Mesothelial cell of epicardium (in vitro differentiated cells): Measurements from ENCODE around the gene TMIE. TPM values are rescaled to one million over a fixed set of nuclear protein-coding genes. Genes with fewer than 3 reads are reported as not detected.

ENCODE experiments used
- DNase-seq, 2 experiments: peaks; one replicate each; pipeline ENCODE4 v3.0.0; 2021; ENCODE audit warnings: low spot score in 2 of 2; ENCODE audit not compliant: unreplicated experiment in 2 of 2
- H3K27ac Mint-ChIP-seq: 2 replicates; pipeline ENCODE4 v1.8.0; 2021; ENCODE audit warnings: mixed read lengths
- H3K27me3 Mint-ChIP-seq: 2 replicates; pipeline ENCODE4 v1.8.0; 2021; ENCODE audit warnings: low read depth, mixed read lengths
- H3K36me3 Mint-ChIP-seq: 2 replicates; pipeline ENCODE4 v1.8.0; 2021; ENCODE audit warnings: mixed read lengths
- H3K4me1 Mint-ChIP-seq: 2 replicates; pipeline ENCODE4 v1.8.0; 2021; ENCODE audit warnings: mixed read lengths
- H3K4me3 Mint-ChIP-seq: 2 replicates; pipeline ENCODE4 v1.8.0; 2021; ENCODE audit warnings: mild to moderate bottlenecking, moderate library complexity, mixed read lengths
- H3K9me3 Mint-ChIP-seq: 2 replicates; pipeline ENCODE4 v1.8.0; 2021; ENCODE audit warnings: mixed read lengths
- total RNA-seq: library from RNA; stranded (reverse); gene quantifications from 3 replicates; pipeline ENCODE4 v1.2.1, GENCODE V29; 2021
- TF ChIP-seq, protein P1 (sequence below): fragments of 200-600 bp; sonication (generic); IDR thresholded peaks from one replicate; pipeline ENCODE4 v1.5.0; 2021; ENCODE audit warnings: antibody characterized with exemption; ENCODE audit not compliant: unreplicated experiment

TMIE gene
- total RNA-seq, 1 donor from 2014 or later = 0.54 TPM

DNA sequence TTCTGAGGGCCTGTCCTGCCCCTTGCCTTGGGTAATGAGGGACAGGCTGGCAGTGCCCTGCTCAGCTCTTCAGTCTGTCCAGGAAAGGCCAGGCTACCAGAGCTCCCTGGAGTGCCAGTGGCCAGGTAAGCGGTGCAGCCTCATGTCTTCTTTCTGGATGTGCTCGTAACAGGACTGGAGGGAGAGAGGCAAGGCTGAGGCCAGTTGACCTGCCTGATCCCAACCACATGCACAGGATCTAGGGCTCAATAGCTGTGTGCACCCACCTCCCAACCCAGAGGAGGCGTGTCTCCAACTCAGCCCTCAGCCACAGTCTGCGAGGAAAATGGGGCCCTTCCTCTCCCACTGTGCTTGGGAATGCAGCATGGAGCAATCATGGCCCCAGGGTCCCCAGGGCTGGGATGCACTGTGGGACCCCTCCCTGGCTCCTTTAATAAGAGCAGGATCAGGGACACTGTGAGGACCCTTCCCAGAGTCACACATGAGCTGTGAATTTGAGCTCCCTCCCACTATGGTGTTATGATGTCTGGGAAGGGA lies 30.2 kb upstream of the TMIE start:
- TF ChIP-seq, protein P1, sequence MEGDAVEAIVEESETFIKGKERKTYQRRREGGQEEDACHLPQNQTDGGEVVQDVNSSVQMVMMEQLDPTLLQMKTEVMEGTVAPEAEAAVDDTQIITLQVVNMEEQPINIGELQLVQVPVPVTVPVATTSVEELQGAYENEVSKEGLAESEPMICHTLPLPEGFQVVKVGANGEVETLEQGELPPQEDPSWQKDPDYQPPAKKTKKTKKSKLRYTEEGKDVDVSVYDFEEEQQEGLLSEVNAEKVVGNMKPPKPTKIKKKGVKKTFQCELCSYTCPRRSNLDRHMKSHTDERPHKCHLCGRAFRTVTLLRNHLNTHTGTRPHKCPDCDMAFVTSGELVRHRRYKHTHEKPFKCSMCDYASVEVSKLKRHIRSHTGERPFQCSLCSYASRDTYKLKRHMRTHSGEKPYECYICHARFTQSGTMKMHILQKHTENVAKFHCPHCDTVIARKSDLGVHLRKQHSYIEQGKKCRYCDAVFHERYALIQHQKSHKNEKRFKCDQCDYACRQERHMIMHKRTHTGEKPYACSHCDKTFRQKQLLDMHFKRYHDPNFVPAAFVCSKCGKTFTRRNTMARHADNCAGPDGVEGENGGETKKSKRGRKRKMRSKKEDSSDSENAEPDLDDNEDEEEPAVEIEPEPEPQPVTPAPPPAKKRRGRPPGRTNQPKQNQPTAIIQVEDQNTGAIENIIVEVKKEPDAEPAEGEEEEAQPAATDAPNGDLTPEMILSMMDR = no peak
- H3K4me1 Mint-ChIP-seq = no peaks in the 10 kb centered on the region
- H3K27ac Mint-ChIP-seq = no peak overlapping the region
- peak; percentile 6 to 26 for DNase-seq
- no peaks in the 10 kb centered on the region for H3K27me3 Mint-ChIP-seq
- H3K36me3 Mint-ChIP-seq = no peaks in the 10 kb centered on the region
- no peaks in the 10 kb centered on the region for H3K9me3 Mint-ChIP-seq
- H3K4me3 Mint-ChIP-seq = no peak overlapping the region

GRCh38 chr3:46671541-46672348 lies 29.4 kb upstream of the TMIE start:
- Mint-ChIP-seq H3K27ac (no peak overlapping the region), H3K4me3 (no peak overlapping the region), H3K36me3 (no peaks in the 10 kb centered on the region), H3K9me3 (no peaks in the 10 kb centered on the region), H3K4me1 (no peaks in the 10 kb centered on the region), H3K27me3 (no peaks in the 10 kb centered on the region)
- DNase-seq = peak in 1 of 2 experiments; percentile 15
- TF ChIP-seq, protein P1 = no peak

- H3K4me1 Mint-ChIP-seq = no peaks in the 10 kb centered on the region
- no peaks in the 10 kb centered on the region for H3K36me3 Mint-ChIP-seq
- TF ChIP-seq, protein P1 = no peak
- no peak overlapping the region for H3K4me3 Mint-ChIP-seq
- no peak overlapping the region for H3K27ac Mint-ChIP-seq
- DNase-seq = no peak
- H3K27me3 Mint-ChIP-seq = no peaks in the 10 kb centered on the region
- no peaks in the 10 kb centered on the region for H3K9me3 Mint-ChIP-seq
Measured at GRCh38 chr3:46672349-46672695, 28.9 kb upstream of the TMIE start.

DNA sequence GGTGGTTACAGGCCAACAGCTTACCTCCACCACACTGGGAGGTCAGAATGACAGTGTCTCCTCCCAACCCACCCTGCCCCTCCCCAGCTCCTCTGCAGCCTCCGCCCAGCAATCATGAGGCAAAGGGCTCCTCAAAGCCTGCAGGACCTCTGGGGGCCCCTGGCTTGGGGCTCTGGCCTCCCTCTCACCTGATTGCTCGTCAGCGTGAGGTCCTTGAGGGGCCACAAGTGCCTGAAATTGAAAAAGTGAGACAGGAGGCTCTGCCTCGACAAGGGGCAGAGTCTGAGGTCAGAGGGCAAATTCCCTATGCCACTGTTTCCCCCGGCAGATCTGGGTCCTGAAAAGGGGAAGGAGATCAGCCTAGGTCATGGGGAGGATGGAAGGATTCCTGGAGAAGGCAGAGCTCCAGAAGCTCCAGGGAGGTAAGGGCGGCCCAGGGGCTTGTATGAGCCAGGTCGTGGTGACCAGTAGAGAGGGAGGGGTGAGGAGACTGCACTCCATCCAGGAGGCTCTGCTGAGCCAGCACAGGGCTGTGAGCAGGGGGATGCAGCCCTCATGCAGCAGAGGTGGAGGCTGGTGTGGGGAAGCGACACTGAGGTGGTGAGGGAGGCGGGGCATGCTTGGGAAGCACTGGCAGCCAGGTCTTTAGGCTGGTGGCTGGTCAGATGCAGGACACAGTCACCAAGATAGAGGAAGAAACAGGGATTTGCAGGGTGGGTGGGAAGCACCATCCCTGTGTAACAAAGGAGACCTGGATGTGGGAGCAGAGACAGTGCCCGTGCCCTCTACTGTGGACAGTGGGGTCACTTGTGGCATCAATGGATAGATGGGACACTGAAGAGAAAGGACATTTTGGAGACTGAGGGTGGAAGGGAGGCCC lies 27.8 kb upstream of the TMIE start:
- no peaks in the 10 kb centered on the region for H3K36me3 Mint-ChIP-seq
- no peaks in the 10 kb centered on the region for H3K4me1 Mint-ChIP-seq
- no peaks in the 10 kb centered on the region for H3K27me3 Mint-ChIP-seq
- DNase-seq = peak in 1 of 2 experiments; percentile 5
- TF ChIP-seq, protein P1 = no peak
- H3K4me3 Mint-ChIP-seq = no peak overlapping the region
- H3K9me3 Mint-ChIP-seq = no peaks in the 10 kb centered on the region
- H3K27ac Mint-ChIP-seq = no peak overlapping the region

DNA sequence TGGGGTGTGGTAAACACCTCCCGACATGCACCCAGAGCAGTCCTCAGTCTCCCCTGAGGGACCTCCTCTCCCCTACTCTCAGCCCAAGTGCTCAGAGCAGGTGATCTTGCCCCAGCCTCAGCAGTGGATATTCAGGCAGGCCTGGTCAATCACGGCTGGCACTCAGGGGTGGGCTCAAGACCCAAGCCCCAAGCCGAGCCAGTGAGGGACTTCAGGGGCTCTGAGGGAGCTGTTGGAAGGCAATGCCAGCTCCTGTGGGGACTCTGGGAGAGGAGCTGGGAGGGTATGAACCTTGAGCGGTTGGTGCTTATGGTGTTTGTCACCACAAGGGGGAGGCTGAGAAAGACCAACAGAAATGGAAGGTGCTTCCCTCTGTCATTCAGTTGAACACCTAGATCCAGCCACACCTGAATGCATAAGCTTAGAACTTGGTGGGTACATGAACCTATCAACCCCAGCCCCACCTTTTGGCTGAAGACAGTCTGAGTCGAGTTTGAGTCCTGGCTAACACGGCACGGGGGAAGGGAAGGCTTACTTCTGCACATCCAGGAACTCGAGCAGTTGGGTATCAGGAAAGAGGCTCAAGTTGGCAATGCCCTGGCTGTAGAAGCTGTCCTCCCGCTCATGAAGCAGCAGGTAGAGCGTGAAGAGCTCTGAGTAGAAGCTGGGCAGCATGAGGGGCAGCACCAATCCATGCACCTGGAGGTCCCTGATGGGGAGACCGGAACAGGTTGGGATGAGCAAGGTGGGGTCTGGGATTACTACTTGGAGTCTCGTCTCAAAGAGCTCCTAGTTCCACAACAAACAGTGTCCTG lies 27.0 kb upstream of the TMIE start:
- H3K9me3 Mint-ChIP-seq = no peaks in the 10 kb centered on the region
- no peak overlapping the region for H3K27ac Mint-ChIP-seq
- H3K36me3 Mint-ChIP-seq = no peaks in the 10 kb centered on the region
- no peak overlapping the region for H3K4me3 Mint-ChIP-seq
- peak in 1 of 2 experiments; percentile 10 for DNase-seq
- no peaks in the 10 kb centered on the region for H3K4me1 Mint-ChIP-seq
- H3K27me3 Mint-ChIP-seq = no peaks in the 10 kb centered on the region
- TF ChIP-seq, protein P1 = no peak
